Heart right ventricle (tissue), 16 donors: ENCODE measurements around the gene PLB1. TPM values are rescaled to one million over a fixed set of nuclear protein-coding genes. Genes with fewer than 3 reads are reported as not detected.

Experiments used
- ATAC-seq, 8 donors: fragments of 200-7000 bp; cut with Tn5 transposase; one replicate each; pipeline ENCODE4 v1.9.1; 2020; ENCODE audit warnings: mild to moderate bottlenecking in 8 of 8, moderate library complexity in 8 of 8, moderate number of reproducible peaks in 1 of 8
- DNase-seq, 2 donors: peaks; one replicate each; pipeline ENCODE4 v3.0.0-alpha.2; 2020
- H3K27ac ChIP-seq, 10 donors: fragments of 200-600 bp; sonication (generic) in 2 of 10; one replicate each; pipeline versions ENCODE4 v1.5.0 to v1.8.0; 2020 to 2022; ENCODE audit warnings: mild to moderate bottlenecking in 3 of 10
- H3K27me3 ChIP-seq, 7 donors: fragments of 200-600 bp; one replicate each; pipeline ENCODE4 v1.8.0; 2021 to 2022; ENCODE audit warnings: mild to moderate bottlenecking in 2 of 7
- H3K36me3 ChIP-seq, 9 donors: fragments of 200-600 bp; sonication (generic) in 1 of 9; one replicate each; pipeline versions ENCODE4 v1.5.0 to v1.8.0; 2020 to 2022; ENCODE audit warnings: mild to moderate bottlenecking in 2 of 9
- H3K4me1 ChIP-seq, 9 donors: fragments of 200-600 bp; sonication (generic) in 1 of 9; one replicate each; pipeline versions ENCODE4 v1.5.0 to v1.8.0; 2020 to 2022; ENCODE audit warnings: mild to moderate bottlenecking in 4 of 9
- H3K4me3 ChIP-seq, 10 donors: fragments of 200-600 bp; sonication (generic) in 2 of 10; one replicate each; pipeline versions ENCODE4 v1.5.0 to v1.8.0; 2020 to 2022; ENCODE audit warnings: mild to moderate bottlenecking in 7 of 10, moderate library complexity in 2 of 10
- H3K9me3 ChIP-seq, 11 donors: fragments of 200-600 bp in 10 of 11; sonication (generic) in 2 of 11; one replicate each; pipeline versions ENCODE4 v1.5.0 to v1.8.0; 2013 to 2022; ENCODE audit warnings: mild to moderate bottlenecking in 2 of 11, control low read depth in 1 of 11, moderate library complexity in 1 of 11
- WGBS, 2 donors: extraction: QIAGEN DNeasy Blood & Tissue Kit; methylation state at CpG; one replicate each; pipeline ENCODE4 v1.1.7; 2013; ENCODE audit warnings: inconsistent platforms in 1 of 2; 5-methylcytosine and 5-hydroxymethylcytosine counted together
- intact Hi-C, 10 donors: fragments of 100-400 bp; cut with DNase I; formaldehyde crosslinking; loops; one replicate each; pipeline versions ENCODE4 v1.11.1 to v1.14.2; 2022
- polyA plus RNA-seq, 2 donors: library from polyadenylated mRNA; stranded (reverse); fragments of 200-250 nt; gene quantifications; one replicate each; pipeline ENCODE4 v1.2.3, GENCODE V29; 2013
- total RNA-seq, 10 donors: library from RNA; stranded (reverse); fragmentation: NEBNext Ultra II Directional in 3 of 10; extraction: Animal tissue kit (Norgen Biotek cat#: 25700) in 3 of 10; gene quantifications; one replicate each; pipeline versions ENCODE4 v1.2.1 to v1.2.4, GENCODE V29; 2021 to 2023
- TF ChIP-seq, protein P1 (sequence below), 9 donors: fragments of 200-600 bp; sonication (generic) in 2 of 9; IDR thresholded peaks; one replicate each; pipeline versions ENCODE4 v1.5.0 to v1.8.0; 2021 to 2022; ENCODE audit warnings: antibody characterized with exemption in 9 of 9, mild to moderate bottlenecking in 5 of 9, moderate library complexity in 1 of 9
- donor health status: Arrhythmogenic right ventricular cardiomyopathy.
- donor health status: ischemic (EF 13 %, LVEDD 7.1; RV severe dilation, severe dysfunction).
- donor health status: healthy with polysubstance abuse.
- donor health status: DM: no; HTN: yes; CAD: no.
- donor health status: DM: no; HTN: no; CAD: no.
- donor health status: ischemic (EF 25% LVEDD 6.9; RV normal size, moderate dysfunction).
- donor health status: ischemic (EF 25% LVEDD 5.7; RV mildly dilated, moderate dysfunction).
- donor health status: healthy.
- donor health status: DM: yes; HTN: yes; CAD: no.
- donor health status: Ischemic cardiomyopathy.
- donor health status: ischemic (EF 35%, LVEDD 5.7; RV mildly dilated, moderate dysfunction).
- donor health status: nonischemic (EF 11% LVEDD 7.7; RV severe dilation, severe dysfunction).
- donor health status: DM: yes; HTN: yes; CAD: no.
- donor health status: PGD.
- donor health status: ischemic (EF 29% LVEDD 5.4; RV normal size, mild dysfunction).
- donor health status: nonischemic (EF 23%, LVEDD 6.1; RV moderate dilation, normal function).

Gene PLB1
- total and polyA plus RNA-seq, 12 donors: 0.34 to 6.1 (median 1.4) TPM

DNA sequence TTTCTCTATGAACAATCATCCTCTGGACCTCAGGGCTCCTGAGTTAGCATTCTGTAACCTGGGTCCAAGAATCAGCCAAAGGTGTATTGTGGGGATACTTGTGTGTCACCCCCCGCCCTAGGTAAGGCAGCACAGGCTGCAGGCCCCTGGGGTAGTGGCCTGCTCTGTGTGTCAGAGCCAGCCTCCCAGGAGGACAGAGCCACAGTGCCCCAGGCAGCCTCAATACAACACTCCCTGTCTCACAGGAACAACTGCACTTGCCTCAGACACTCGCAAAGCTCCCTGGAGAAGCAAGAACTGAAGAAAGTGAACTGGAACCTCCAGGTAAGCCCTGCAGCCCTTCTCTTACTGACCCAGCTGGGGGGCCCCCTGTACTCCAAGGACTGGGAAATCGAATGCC, 134.5 kb downstream of the PLB1 start:
- H3K9me3 ChIP-seq: no peaks in the 10 kb centered on the region
- no peak overlapping the region for H3K4me3 ChIP-seq
- ATAC-seq (no peak), DNase-seq (no peak)
- peaks cover 18 to 61% (median 41%) of the 10 kb centered on the region in 9 donors for H3K4me1 ChIP-seq
- WGBS, 2 donors: 83% methylated on average over 3 of the region's 3 CpGs
- H3K27ac ChIP-seq: peak overlapping the region in 4 of 10 donors; percentile 3 to 57 (median 14)
- TF ChIP-seq, protein P1, sequence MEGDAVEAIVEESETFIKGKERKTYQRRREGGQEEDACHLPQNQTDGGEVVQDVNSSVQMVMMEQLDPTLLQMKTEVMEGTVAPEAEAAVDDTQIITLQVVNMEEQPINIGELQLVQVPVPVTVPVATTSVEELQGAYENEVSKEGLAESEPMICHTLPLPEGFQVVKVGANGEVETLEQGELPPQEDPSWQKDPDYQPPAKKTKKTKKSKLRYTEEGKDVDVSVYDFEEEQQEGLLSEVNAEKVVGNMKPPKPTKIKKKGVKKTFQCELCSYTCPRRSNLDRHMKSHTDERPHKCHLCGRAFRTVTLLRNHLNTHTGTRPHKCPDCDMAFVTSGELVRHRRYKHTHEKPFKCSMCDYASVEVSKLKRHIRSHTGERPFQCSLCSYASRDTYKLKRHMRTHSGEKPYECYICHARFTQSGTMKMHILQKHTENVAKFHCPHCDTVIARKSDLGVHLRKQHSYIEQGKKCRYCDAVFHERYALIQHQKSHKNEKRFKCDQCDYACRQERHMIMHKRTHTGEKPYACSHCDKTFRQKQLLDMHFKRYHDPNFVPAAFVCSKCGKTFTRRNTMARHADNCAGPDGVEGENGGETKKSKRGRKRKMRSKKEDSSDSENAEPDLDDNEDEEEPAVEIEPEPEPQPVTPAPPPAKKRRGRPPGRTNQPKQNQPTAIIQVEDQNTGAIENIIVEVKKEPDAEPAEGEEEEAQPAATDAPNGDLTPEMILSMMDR (IDR thresholded peaks at IDR 0.05): no peak
- H3K36me3 ChIP-seq: peaks cover 0 to 3% (median 0%) of the 10 kb centered on the region in 9 donors
- intact Hi-C loops: no loop called here
- H3K27me3 ChIP-seq: no peaks in the 10 kb centered on the region

DNA sequence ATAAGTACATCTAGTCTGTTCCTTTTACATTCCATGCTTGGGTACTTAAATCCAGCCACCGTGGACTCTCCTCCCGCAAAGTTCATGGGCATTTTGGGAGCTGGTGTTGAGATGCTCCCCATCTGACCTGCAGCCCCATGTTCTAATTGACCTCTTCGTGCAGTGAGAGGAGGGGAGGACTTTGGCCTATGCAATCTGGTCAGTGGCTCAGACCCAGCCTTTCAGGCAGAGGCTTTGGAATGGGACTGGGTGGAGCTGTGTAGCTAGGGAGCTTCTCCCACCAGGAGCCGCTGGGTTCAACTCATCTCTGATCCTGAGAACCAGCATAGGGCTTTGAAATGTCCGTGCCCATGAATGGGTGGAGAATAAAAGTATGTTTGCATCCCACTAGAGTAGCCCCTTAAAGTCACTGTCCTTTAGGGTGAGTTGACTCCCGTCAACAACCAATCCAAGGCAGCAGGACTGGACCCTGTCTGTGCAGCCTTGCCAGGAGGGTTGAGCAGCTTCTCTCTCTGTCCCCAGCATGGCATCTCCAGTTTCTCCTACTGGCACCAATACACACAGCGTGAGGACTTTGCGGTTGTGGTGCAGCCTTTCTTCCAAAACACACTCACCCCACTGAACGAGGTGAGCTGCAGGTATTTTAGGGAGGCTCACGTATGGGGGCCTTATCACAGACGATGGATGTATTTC, 135.8 kb downstream of the PLB1 start:
- intact Hi-C loops: no loop called here
- no peak for DNase-seq
- no peaks in the 10 kb centered on the region for H3K27me3 ChIP-seq
- H3K4me3 ChIP-seq: no peak overlapping the region
- H3K4me1 ChIP-seq: peaks cover 8 to 61% (median 42%) of the 10 kb centered on the region in 9 donors
- TF ChIP-seq, protein P1 (IDR thresholded peaks at IDR 0.05): no peak
- no peak for ATAC-seq
- WGBS, 2 donors: 61 to 88% methylated on average over 11 of the region's 11 CpGs
- peak overlapping the region in 1 of 10 donors; percentile 30 for H3K27ac ChIP-seq
- peaks cover 0 to 3% (median 0%) of the 10 kb centered on the region in 9 donors for H3K36me3 ChIP-seq
- no peaks in the 10 kb centered on the region for H3K9me3 ChIP-seq

DNA sequence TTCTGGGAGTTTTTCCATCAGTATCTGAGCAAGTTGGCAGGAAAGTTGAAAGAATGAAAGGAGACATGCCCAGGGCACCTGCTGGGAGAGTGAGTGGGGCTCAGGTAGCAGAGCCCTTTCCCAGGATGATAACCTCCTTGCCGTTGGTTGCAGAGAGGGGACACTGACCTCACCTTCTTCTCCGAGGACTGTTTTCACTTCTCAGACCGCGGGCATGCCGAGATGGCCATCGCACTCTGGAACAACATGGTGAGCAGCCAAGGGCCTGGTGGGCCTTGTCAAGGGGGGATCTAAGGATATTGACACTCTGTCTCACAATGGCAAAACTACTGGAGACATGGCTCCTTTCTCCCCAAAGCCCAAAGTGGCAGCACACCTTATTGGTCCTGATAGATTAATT, 136.9 kb downstream of the PLB1 start:
- Histone ChIP-seq H3K27ac (no peak overlapping the region), H3K9me3 (no peaks in the 10 kb centered on the region), H3K27me3 (no peaks in the 10 kb centered on the region), H3K4me1 (peaks cover 6 to 55% (median 37%) of the 10 kb centered on the region in 9 donors), H3K36me3 (peaks cover 0 to 3% (median 0%) of the 10 kb centered on the region in 9 donors), H3K4me3 (no peak overlapping the region)
- ATAC-seq (no peak), DNase-seq (no peak)
- intact Hi-C loops: no loop called here
- 90 to 96% methylated on average over 6 of the region's 6 CpGs for WGBS, 2 donors
- TF ChIP-seq, protein P1 (IDR thresholded peaks at IDR 0.05): no peak

DNA sequence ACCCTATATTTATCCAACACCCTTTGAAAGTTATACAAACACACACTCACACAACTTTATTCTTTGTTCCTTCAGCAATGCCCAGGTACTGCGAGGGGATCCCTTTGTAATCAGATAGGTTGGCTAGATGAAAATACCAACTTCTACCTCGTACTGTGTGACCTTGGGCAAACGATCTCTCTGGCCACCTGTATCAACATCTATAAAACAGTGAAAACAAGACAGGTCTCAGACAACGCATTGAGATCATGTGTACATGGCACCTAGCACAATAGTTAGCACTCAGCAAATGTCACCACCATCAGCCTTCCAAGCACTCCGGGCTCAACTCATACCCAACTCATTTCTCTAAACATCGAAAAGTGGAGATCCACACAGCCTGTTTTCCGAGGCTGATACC, 137.3 kb downstream of the PLB1 start:
- peaks cover 3 to 55% (median 37%) of the 10 kb centered on the region in 9 donors for H3K4me1 ChIP-seq
- TF ChIP-seq, protein P1 (IDR thresholded peaks at IDR 0.05): no peak
- no peak for ATAC-seq
- H3K36me3 ChIP-seq: peaks cover 0 to 3% (median 0%) of the 10 kb centered on the region in 9 donors
- no peak overlapping the region for H3K4me3 ChIP-seq
- H3K27ac ChIP-seq: no peak overlapping the region
- WGBS, 2 donors: 70 to 91% methylated on average over 7 of the region's 7 CpGs
- no peaks in the 10 kb centered on the region for H3K9me3 ChIP-seq
- intact Hi-C loops: no loop called here
- H3K27me3 ChIP-seq: no peaks in the 10 kb centered on the region
- no peak for DNase-seq
